ENCODE measurements around the gene DNA2.

DNA sequence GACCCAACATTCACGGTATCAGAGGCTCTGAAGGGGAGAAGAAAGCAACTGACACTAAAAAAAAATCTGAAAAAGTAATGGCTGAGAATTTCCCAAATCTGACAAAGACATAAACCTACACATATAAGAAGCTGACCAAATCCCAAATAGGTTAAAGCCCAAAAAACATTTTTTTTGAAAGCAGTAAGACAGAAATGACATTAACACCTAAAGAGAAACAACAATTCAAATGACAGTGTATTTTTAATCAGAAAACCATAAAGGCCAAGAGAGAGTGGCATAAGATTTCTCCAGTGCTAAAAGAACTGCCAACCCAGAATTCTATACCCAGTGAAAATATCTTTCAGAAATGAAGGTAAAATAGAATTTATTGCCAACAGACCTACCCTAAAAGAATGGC lies 100.2 kb downstream of the DNA2 start:
- TF ChIP-seq, protein P1, sequence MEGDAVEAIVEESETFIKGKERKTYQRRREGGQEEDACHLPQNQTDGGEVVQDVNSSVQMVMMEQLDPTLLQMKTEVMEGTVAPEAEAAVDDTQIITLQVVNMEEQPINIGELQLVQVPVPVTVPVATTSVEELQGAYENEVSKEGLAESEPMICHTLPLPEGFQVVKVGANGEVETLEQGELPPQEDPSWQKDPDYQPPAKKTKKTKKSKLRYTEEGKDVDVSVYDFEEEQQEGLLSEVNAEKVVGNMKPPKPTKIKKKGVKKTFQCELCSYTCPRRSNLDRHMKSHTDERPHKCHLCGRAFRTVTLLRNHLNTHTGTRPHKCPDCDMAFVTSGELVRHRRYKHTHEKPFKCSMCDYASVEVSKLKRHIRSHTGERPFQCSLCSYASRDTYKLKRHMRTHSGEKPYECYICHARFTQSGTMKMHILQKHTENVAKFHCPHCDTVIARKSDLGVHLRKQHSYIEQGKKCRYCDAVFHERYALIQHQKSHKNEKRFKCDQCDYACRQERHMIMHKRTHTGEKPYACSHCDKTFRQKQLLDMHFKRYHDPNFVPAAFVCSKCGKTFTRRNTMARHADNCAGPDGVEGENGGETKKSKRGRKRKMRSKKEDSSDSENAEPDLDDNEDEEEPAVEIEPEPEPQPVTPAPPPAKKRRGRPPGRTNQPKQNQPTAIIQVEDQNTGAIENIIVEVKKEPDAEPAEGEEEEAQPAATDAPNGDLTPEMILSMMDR (conservative IDR thresholded peaks at IDR 0.05 in 1 of 2, IDR thresholded peaks at IDR 0.05 in 1 of 2; ENCODE audit: low read depth in 1 of 2, low read length in 2 of 2), result no peak
- TF ChIP-seq EZH2 (IDR thresholded peaks at IDR 0.05; ENCODE audit: low read length, missing control alignments), result no peak

Measured in fibroblast of lung (primary cell).